Effector CD4-positive, alpha-beta T cell (primary cell): ENCODE results near the gene ASB12.

Experiments used
- DNase-seq: peaks from one replicate; pipeline ENCODE4 v3.0.0-alpha.2; 2020

The ASB12 gene

GRCh38 chrX:64186974-64187761, 43.2 kb downstream of the ASB12 start:
- DNase-seq: no peak

GRCh38 chrX:64184396-64184795, 46.0 kb downstream of the ASB12 start:
- DNase-seq: no peak

DNA sequence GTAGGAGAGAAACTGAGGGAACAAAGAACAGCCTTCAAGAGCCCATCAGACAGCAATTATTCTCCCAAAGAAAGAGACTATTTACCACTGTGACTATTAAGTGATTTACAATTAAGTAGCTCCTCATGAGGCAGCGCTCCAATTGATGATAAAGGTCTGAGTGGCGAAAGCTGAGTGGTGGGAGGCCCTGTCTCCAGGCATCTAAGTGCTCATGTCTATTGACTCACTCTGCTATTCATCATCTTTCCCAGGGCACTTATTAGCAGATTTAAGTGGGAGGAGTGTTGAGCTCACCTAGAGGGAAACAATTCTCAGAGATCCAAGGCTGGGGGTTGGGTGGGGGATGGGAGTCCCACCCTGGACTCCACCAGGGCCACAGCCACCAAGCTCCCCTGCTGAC, 48.2 kb downstream of the ASB12 start:
- DNase-seq: no peak

- DNase-seq: no peak
These were observed 53.5 kb downstream of the ASB12 start for GRCh38 chrX:64176876-64177275.
